Brain microvascular endothelial cell (primary cell): ENCODE results near the gene DPEP1.
"Not testable (repeated sequence)": the region's sequence is repeated elsewhere in the genome, so short reads cannot be mapped to it uniquely, and the experiment has no call there.

Experiments
- DNase-seq: peaks from one replicate; pipeline ENCODE4 v3.0.0-alpha.2; 2020
- H3K27ac ChIP-seq: fragments of 250-450 bp; sonication (Bioruptor Pico); 2 replicates; pipeline ENCODE4 v1.5.1; 2020; ENCODE audit warnings: mild to moderate bottlenecking, moderate library complexity
- H3K27me3 ChIP-seq: fragments of 250-450 bp; sonication (Bioruptor Pico); replicated peaks from 2 replicates; pipeline ENCODE4 v1.5.1; 2020; ENCODE audit warnings: mild to moderate bottlenecking
- H3K36me3 ChIP-seq: fragments of 250-450 bp; sonication (Bioruptor Pico); replicated peaks from 2 replicates; pipeline ENCODE4 v1.5.1; 2020; ENCODE audit warnings: mild to moderate bottlenecking
- H3K4me3 ChIP-seq: 2 replicates; pipeline ENCODE4 v1.5.1; 2011; ENCODE audit warnings: low read depth, mild to moderate bottlenecking, control low read depth, low read length, moderate library complexity
- CTCF ChIP-seq: IDR thresholded peaks from 2 replicates; pipeline ENCODE4 v1.5.1; 2011; ENCODE audit warnings: low read depth, mild to moderate bottlenecking, moderate library complexity, low read length, control low read depth, inconsistent platforms; ENCODE audit errors: missing control alignments
- in situ Hi-C: cut with HindIII; loops from 2 replicates; pipeline ENCODE4 v1.10.0; 2017; ENCODE audit warnings: low sequenced_read_pairs, low pct_ligation_motif_present

Gene DPEP1

GRCh38 chr16:89670496-89671431 lies 57.3 kb downstream of the DPEP1 start:
- no peak for DNase-seq
- Histone ChIP-seq H3K36me3 (no peaks in the 10 kb centered on the region), H3K27me3 (no peaks in the 10 kb centered on the region), H3K4me3 (no peak overlapping the region), H3K27ac (no peak overlapping the region)
- in situ Hi-C loops = no loop called here
- no peak for TF ChIP-seq CTCF

GRCh38 chr16:89671565-89671964 lies 58.1 kb downstream of the DPEP1 start:
- H3K4me3 ChIP-seq, in situ Hi-C loops, H3K27ac ChIP-seq, H3K36me3 ChIP-seq, DNase-seq, H3K27me3 ChIP-seq: not testable (repeated sequence)

- TF ChIP-seq CTCF = no peak
- H3K27me3 ChIP-seq = no peaks in the 10 kb centered on the region
- H3K4me3 ChIP-seq = no peak overlapping the region
- in situ Hi-C loops = no loop called here
- DNase-seq = no peak
- H3K36me3 ChIP-seq = no peaks in the 10 kb centered on the region
- H3K27ac ChIP-seq = no peak overlapping the region
These were observed 58.9 kb downstream of the DPEP1 start for GRCh38 chr16:89672177-89672941.

- TF ChIP-seq CTCF = no peak
- no peak for DNase-seq
- in situ Hi-C loops = no loop called here
- Histone ChIP-seq H3K27ac (no peak overlapping the region), H3K27me3 (no peaks in the 10 kb centered on the region), H3K36me3 (no peaks in the 10 kb centered on the region), H3K4me3 (no peak overlapping the region)
These were observed 64.8 kb downstream of the DPEP1 start for GRCh38 chr16:89678258-89678657.

- in situ Hi-C loops = no loop called here
- H3K36me3 ChIP-seq = peaks cover 18% of the 10 kb centered on the region
- no peak overlapping the region for H3K27ac ChIP-seq
These were observed 72.5 kb downstream of the DPEP1 start for GRCh38 chr16:89685916-89686315.

More at GRCh38 chr16:89685916-89686315, 72.5 kb downstream of the DPEP1 start:
- no peak for DNase-seq
- Histone ChIP-seq H3K27me3 (no peaks in the 10 kb centered on the region), H3K4me3 (no peak overlapping the region)
- no peak for TF ChIP-seq CTCF
